Ishikawa (cell line): ENCODE results near the gene AREG.

Experiments
- CEBPB ChIP-seq: IDR thresholded peaks from 2 replicates; pipeline ENCODE4 v1.6.1; 2012
- CREB1 ChIP-seq: IDR thresholded peaks from 2 replicates; pipeline ENCODE4 v1.6.1; 2012; ENCODE audit warnings: low read depth
- EP300 ChIP-seq: IDR thresholded peaks from 2 replicates; pipeline ENCODE4 v1.6.1; 2012; ENCODE audit warnings: borderline replicate concordance
- FOXM1 ChIP-seq: IDR thresholded peaks from 2 replicates; pipeline ENCODE4 v1.6.1; 2012; ENCODE audit warnings: low read depth, borderline replicate concordance
- NFIC ChIP-seq: IDR thresholded peaks from 2 replicates; pipeline ENCODE4 v1.6.1; 2012
- RAD21 ChIP-seq: IDR thresholded peaks from 2 replicates; pipeline ENCODE4 v1.6.1; 2012; ENCODE audit warnings: low read depth
- TAF1 ChIP-seq: IDR thresholded peaks from 2 replicates; pipeline ENCODE4 v1.6.1; 2012; ENCODE audit warnings: low read depth, mild to moderate bottlenecking
- TEAD4 ChIP-seq: IDR thresholded peaks from 2 replicates; pipeline ENCODE4 v1.6.1; 2012
- TF ChIP-seq, protein P1 (sequence below): IDR thresholded peaks from 2 replicates; pipeline ENCODE4 v1.6.1; 2012; ENCODE audit warnings: low read depth, mild to moderate bottlenecking
- TF ChIP-seq, protein P2 (sequence below): IDR thresholded peaks from 2 replicates; pipeline ENCODE4 v1.6.1; 2012
- TF ChIP-seq, protein P3 (sequence below): IDR thresholded peaks from 2 replicates; pipeline ENCODE4 v1.6.1; 2012

DNA sequence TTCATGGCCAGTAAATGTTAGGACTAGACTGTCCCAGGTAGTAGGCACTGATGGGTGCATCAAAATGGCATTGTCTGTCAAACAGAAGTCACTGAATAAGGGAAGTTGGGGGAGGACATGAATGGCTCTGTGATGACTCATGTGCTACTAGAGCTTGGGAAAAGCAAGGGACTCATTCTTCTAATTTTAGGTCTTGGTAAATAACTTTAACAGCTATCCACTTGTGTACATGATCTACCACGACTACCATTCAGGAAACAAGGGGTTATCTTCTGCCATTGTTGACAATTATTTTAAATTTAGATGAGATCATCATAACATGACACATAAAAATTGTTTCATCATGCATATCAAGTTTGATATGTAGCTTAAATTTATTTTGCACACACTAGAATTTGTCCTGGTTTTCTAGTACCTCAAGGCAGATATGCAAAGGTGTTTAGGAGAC is 6.3 kb downstream of the AREG start:
- no peak for TF ChIP-seq EP300
- TF ChIP-seq RAD21: no peak
- TF ChIP-seq TEAD4: no peak
- no peak for TF ChIP-seq CREB1
- no peak for TF ChIP-seq CEBPB
- TF ChIP-seq FOXM1: no peak
- TF ChIP-seq, protein P1, sequence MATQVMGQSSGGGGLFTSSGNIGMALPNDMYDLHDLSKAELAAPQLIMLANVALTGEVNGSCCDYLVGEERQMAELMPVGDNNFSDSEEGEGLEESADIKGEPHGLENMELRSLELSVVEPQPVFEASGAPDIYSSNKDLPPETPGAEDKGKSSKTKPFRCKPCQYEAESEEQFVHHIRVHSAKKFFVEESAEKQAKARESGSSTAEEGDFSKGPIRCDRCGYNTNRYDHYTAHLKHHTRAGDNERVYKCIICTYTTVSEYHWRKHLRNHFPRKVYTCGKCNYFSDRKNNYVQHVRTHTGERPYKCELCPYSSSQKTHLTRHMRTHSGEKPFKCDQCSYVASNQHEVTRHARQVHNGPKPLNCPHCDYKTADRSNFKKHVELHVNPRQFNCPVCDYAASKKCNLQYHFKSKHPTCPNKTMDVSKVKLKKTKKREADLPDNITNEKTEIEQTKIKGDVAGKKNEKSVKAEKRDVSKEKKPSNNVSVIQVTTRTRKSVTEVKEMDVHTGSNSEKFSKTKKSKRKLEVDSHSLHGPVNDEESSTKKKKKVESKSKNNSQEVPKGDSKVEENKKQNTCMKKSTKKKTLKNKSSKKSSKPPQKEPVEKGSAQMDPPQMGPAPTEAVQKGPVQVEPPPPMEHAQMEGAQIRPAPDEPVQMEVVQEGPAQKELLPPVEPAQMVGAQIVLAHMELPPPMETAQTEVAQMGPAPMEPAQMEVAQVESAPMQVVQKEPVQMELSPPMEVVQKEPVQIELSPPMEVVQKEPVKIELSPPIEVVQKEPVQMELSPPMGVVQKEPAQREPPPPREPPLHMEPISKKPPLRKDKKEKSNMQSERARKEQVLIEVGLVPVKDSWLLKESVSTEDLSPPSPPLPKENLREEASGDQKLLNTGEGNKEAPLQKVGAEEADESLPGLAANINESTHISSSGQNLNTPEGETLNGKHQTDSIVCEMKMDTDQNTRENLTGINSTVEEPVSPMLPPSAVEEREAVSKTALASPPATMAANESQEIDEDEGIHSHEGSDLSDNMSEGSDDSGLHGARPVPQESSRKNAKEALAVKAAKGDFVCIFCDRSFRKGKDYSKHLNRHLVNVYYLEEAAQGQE: no peak
- TF ChIP-seq NFIC: no peak
- TF ChIP-seq, protein P2, sequence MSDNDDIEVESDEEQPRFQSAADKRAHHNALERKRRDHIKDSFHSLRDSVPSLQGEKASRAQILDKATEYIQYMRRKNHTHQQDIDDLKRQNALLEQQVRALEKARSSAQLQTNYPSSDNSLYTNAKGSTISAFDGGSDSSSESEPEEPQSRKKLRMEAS: no peak
- TF ChIP-seq, protein P3, sequence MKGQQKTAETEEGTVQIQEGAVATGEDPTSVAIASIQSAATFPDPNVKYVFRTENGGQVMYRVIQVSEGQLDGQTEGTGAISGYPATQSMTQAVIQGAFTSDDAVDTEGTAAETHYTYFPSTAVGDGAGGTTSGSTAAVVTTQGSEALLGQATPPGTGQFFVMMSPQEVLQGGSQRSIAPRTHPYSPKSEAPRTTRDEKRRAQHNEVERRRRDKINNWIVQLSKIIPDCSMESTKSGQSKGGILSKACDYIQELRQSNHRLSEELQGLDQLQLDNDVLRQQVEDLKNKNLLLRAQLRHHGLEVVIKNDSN: no peak
- no peak for TF ChIP-seq TAF1
